ENCODE results near the gene TMEM165. TPM values are rescaled to one million over a fixed set of nuclear protein-coding genes. Genes with fewer than 3 reads are reported as not detected.

Gene TMEM165
- total RNA-seq, 5 donors from 2014 or later (not counting 1 experiment from before 2014, with no cell fraction given): 48.5 to 65.0 (median 56.8) TPM

DNA sequence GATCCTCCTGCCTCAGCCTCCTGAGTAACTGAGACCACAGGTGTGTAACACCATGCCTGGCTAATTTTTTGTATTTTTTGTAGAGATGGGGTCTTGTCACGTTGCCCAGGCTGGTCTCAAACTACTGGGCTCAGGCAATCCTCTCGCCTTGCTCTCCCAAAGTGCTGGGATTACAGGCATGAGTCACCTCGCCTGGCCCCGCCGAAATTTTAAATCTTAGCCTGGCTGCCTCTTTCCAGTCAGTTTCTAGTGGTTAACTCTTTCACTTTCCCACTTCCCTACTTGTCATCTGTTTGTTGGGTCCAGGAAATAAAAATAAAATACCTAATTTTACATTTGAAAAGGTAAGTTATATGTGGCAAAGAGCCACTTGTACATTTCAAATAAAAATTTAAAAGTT lies 62.4 kb downstream of the TMEM165 start:
- no peaks in the 10 kb centered on the region for H3K9me3 ChIP-seq
- no peaks in the 10 kb centered on the region for H3K4me1 Mint-ChIP-seq
- POLR2A ChIA-PET: no interaction called here

DNA sequence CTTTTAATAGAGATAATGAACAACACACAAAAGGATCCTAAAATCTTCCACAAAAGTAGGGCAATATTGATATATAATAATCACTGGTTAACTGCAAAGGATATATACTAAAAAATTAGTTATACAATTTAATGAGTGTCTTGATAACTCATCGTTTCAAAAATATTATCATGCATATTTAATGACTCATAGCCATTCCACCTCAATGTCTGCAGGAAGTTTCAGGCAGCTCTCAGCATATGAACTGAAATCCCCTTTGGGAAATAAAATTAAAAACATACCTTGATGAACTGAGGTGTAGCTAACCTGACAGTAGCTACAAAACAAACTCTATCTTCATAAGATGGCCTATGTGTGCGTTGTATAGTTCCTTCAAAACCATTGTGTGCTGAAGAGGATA lies 62.9 kb downstream of the TMEM165 start:
- CTCF ChIA-PET: no interaction called here
- Histone ChIP-seq H3K36me3 (ENCODE audit: control insufficient read depth in 2 of 2, extremely low read depth in 1 of 2, insufficient read depth in 1 of 2, low read length in 1 of 2) (peaks cover 0 to 5% of the 10 kb centered on the region in 2 donors), H3K4me1 (ENCODE audit: control insufficient read depth in 1 of 2, extremely low read depth in 1 of 2, insufficient read depth in 2 of 2, low read length in 2 of 2) (no peaks in the 10 kb centered on the region), H3K27ac (ENCODE audit: low read length) (no peak overlapping the region), H3K4me3 (ENCODE audit: control insufficient read depth in 1 of 2, extremely low read depth in 1 of 2, low read length in 1 of 2) (no peak overlapping the region), H3K9me3 (no peaks in the 10 kb centered on the region), H3K27me3 (replicated peaks in 1 of 2; ENCODE audit: control insufficient read depth in 2 of 2, extremely low read depth in 1 of 2, insufficient read depth in 2 of 2, low read length in 1 of 2) (no peaks in the 10 kb centered on the region)
- Mint-ChIP-seq H3K9me3 (no peaks in the 10 kb centered on the region), H3K27ac (no peak overlapping the region), H3K36me3 (peaks cover 34% of the 10 kb centered on the region), H3K4me3 (no peak overlapping the region), H3K27me3 (no peaks in the 10 kb centered on the region), H3K4me1 (no peaks in the 10 kb centered on the region)
- POLR2A ChIA-PET: no interaction called here
- DNase-seq: no peak
- WGBS (ENCODE audit: insufficient coverage): no CpG with 5 or more reads among the region's 2 CpGs
- ATAC-seq (replicated peaks in 1 of 4): no peak

More for the DNA sequence above, 62.4 kb downstream of the TMEM165 start:
- H3K4me3 Mint-ChIP-seq: no peak overlapping the region
- no peak overlapping the region for H3K27ac Mint-ChIP-seq
- ATAC-seq (replicated peaks in 1 of 4): no peak
- no peaks in the 10 kb centered on the region for H3K9me3 Mint-ChIP-seq
- 100% methylated on average over 2 of the region's 5 CpGs for WGBS (ENCODE audit: insufficient coverage)
- Histone ChIP-seq H3K27me3 (replicated peaks in 1 of 2; ENCODE audit: control insufficient read depth in 2 of 2, extremely low read depth in 1 of 2, insufficient read depth in 2 of 2, low read length in 1 of 2) (no peaks in the 10 kb centered on the region), H3K36me3 (ENCODE audit: control insufficient read depth in 2 of 2, extremely low read depth in 1 of 2, insufficient read depth in 1 of 2, low read length in 1 of 2) (peaks cover 0 to 5% of the 10 kb centered on the region in 2 donors), H3K4me1 (ENCODE audit: control insufficient read depth in 1 of 2, extremely low read depth in 1 of 2, insufficient read depth in 2 of 2, low read length in 2 of 2) (no peaks in the 10 kb centered on the region), H3K27ac (ENCODE audit: low read length) (no peak overlapping the region), H3K4me3 (ENCODE audit: control insufficient read depth in 1 of 2, extremely low read depth in 1 of 2, low read length in 1 of 2) (no peak overlapping the region)
- CTCF ChIA-PET: no interaction called here
- peaks cover 34% of the 10 kb centered on the region for H3K36me3 Mint-ChIP-seq
- no peak for DNase-seq
- H3K27me3 Mint-ChIP-seq: no peaks in the 10 kb centered on the region

DNA sequence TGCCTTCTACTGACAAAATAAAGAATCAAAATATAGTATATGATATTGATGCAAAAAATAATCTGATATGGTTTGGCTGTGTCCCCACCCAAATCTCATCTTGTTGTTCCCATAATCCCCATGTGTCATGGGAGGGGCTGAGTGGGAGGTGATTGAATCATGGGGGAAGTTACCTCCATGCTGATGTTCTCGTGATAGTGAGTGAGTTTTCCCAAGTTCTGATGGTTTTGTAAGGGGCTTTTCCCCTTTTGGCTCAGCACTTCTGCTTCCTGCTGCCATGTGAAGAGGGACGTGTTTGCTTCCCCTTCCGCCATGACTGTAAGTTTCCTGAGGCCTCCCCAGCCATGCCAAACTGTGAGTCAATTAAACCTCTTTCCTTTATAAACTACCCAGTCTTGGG lies 70.2 kb downstream of the TMEM165 start:
- no peaks in the 10 kb centered on the region for H3K4me1 Mint-ChIP-seq
- POLR2A ChIA-PET: no interaction called here
- peaks cover 34% of the 10 kb centered on the region for H3K36me3 Mint-ChIP-seq

DNA sequence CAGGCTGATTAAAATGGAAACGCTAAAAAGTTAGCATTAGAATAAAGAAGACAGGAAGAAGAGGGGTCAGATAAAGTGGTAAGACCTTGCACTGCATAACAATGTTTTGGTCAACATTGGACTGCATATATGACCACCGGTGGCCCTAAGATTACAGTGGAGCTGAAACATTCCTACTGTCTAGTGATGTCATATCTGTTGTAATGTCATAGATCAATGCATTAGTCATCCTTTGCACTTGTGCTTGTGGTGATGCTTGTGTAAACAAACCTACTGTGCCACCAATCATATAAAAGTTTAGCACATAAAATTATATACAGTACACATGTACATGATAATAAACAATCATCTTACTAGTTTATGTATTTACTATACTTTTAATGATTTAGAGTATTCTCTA lies 73.0 kb downstream of the TMEM165 start:
- 100% methylated on average over 1 of the region's 2 CpGs for WGBS (ENCODE audit: insufficient coverage)
- H3K36me3 Mint-ChIP-seq: peaks cover 28% of the 10 kb centered on the region
- peaks cover 0 to 36% of the 10 kb centered on the region in 2 donors for H3K36me3 ChIP-seq (ENCODE audit: control insufficient read depth in 2 of 2, extremely low read depth in 1 of 2, insufficient read depth in 1 of 2, low read length in 1 of 2)
- H3K4me1 Mint-ChIP-seq: no peaks in the 10 kb centered on the region
- no peak overlapping the region for H3K27ac Mint-ChIP-seq
- no peak for DNase-seq
- H3K9me3 Mint-ChIP-seq: peaks cover 0 to 8% (median 3%) of the 10 kb centered on the region in 3 donors
- H3K4me3 Mint-ChIP-seq: no peak overlapping the region
- ATAC-seq (replicated peaks in 1 of 4): no peak
- ChIA-PET POLR2A (no interaction called here), CTCF (no interaction called here)
- no peaks in the 10 kb centered on the region for H3K4me1 ChIP-seq (ENCODE audit: control insufficient read depth in 1 of 2, extremely low read depth in 1 of 2, insufficient read depth in 2 of 2, low read length in 2 of 2)
- H3K27ac ChIP-seq (ENCODE audit: low read length): no peak overlapping the region
- H3K27me3 Mint-ChIP-seq: no peaks in the 10 kb centered on the region
- H3K9me3 ChIP-seq: no peaks in the 10 kb centered on the region
- no peaks in the 10 kb centered on the region for H3K27me3 ChIP-seq (replicated peaks in 1 of 2; ENCODE audit: control insufficient read depth in 2 of 2, extremely low read depth in 1 of 2, insufficient read depth in 2 of 2, low read length in 1 of 2)
- H3K4me3 ChIP-seq (ENCODE audit: control insufficient read depth in 1 of 2, extremely low read depth in 1 of 2, low read length in 1 of 2): no peak overlapping the region

More for the DNA sequence above, 70.2 kb downstream of the TMEM165 start:
- DNase-seq (no peak), ATAC-seq (replicated peaks in 1 of 4) (no peak)
- WGBS (ENCODE audit: insufficient coverage): 100% methylated on average over 1 of the region's 3 CpGs
- Histone ChIP-seq H3K4me3 (ENCODE audit: control insufficient read depth in 1 of 2, extremely low read depth in 1 of 2, low read length in 1 of 2) (no peak overlapping the region), H3K27me3 (replicated peaks in 1 of 2; ENCODE audit: control insufficient read depth in 2 of 2, extremely low read depth in 1 of 2, insufficient read depth in 2 of 2, low read length in 1 of 2) (no peaks in the 10 kb centered on the region), H3K4me1 (ENCODE audit: control insufficient read depth in 1 of 2, extremely low read depth in 1 of 2, insufficient read depth in 2 of 2, low read length in 2 of 2) (no peaks in the 10 kb centered on the region), H3K27ac (ENCODE audit: low read length) (no peak overlapping the region), H3K36me3 (ENCODE audit: control insufficient read depth in 2 of 2, extremely low read depth in 1 of 2, insufficient read depth in 1 of 2, low read length in 1 of 2) (peaks cover 0 to 30% of the 10 kb centered on the region in 2 donors), H3K9me3 (no peaks in the 10 kb centered on the region)
- CTCF ChIA-PET: interaction anchor here in 1 of 2 donors (0.6 kb wide), 1 partner anchor 28 kb away, joined by 3 read pairs; no protein-coding TSS in a partner anchor
- Mint-ChIP-seq H3K9me3 (peaks cover 0 to 8% (median 3%) of the 10 kb centered on the region in 3 donors), H3K4me3 (no peak overlapping the region), H3K27me3 (no peaks in the 10 kb centered on the region), H3K27ac (no peak overlapping the region)

DNA sequence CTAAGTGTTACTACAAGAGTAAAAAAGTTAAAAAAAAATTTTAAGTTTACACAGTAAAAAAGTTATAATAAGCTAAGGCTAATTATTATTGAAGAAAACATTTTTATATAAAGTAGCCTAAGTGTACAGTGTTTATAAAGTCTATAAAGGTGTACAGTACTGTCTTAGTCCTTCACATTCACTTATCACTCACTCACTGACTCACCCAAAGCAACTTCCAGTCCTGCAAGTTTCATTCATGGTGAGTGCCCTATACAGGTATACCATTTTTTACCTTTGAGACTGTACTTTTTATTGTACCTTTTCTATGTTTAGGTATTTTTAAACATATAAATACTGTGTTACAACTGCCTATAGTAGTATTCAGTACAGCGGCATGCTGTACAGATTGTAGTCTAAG lies 74.2 kb downstream of the TMEM165 start:
- Histone ChIP-seq H3K4me3 (ENCODE audit: control insufficient read depth in 1 of 2, extremely low read depth in 1 of 2, low read length in 1 of 2) (no peak overlapping the region), H3K27me3 (replicated peaks in 1 of 2; ENCODE audit: control insufficient read depth in 2 of 2, extremely low read depth in 1 of 2, insufficient read depth in 2 of 2, low read length in 1 of 2) (no peaks in the 10 kb centered on the region), H3K36me3 (ENCODE audit: control insufficient read depth in 2 of 2, extremely low read depth in 1 of 2, insufficient read depth in 1 of 2, low read length in 1 of 2) (peaks cover 0 to 40% of the 10 kb centered on the region in 2 donors), H3K9me3 (no peaks in the 10 kb centered on the region), H3K4me1 (ENCODE audit: control insufficient read depth in 1 of 2, extremely low read depth in 1 of 2, insufficient read depth in 2 of 2, low read length in 2 of 2) (no peaks in the 10 kb centered on the region), H3K27ac (ENCODE audit: low read length) (no peak overlapping the region)
- no peak for DNase-seq
- no peak for ATAC-seq (replicated peaks in 1 of 4)
- ChIA-PET POLR2A (interaction anchor here in 1 of 2 donors (0.6 kb wide), 1 partner anchor 31 kb away, joined by 5 read pairs; no protein-coding TSS in a partner anchor), CTCF (interaction anchor here in 1 of 2 donors (0.6 kb wide), 1 partner anchor 1580 kb away, joined by 3 read pairs; no protein-coding TSS in a partner anchor)
- H3K27me3 Mint-ChIP-seq: no peaks in the 10 kb centered on the region
- peaks cover 0 to 8% (median 3%) of the 10 kb centered on the region in 3 donors for H3K9me3 Mint-ChIP-seq
- no peak overlapping the region for H3K4me3 Mint-ChIP-seq
- H3K27ac Mint-ChIP-seq: no peak overlapping the region
- H3K4me1 Mint-ChIP-seq: no peaks in the 10 kb centered on the region
- H3K36me3 Mint-ChIP-seq: peaks cover 30% of the 10 kb centered on the region
- no CpG with 5 or more reads among the region's 1 CpG for WGBS (ENCODE audit: insufficient coverage)

Other genes with a start within 250 kb of the TMEM165 start
- gene SRD5A3, start 49.7 kb upstream of the TMEM165 start, total RNA-seq: 1 to 10 TPM; 3.6 to 6.8 (median 4.1) TPM
- 10 to 100 TPM in 4 of 5 donors, 1 to 10 TPM in 1; 9.5 to 16.0 (median 11.6) TPM for gene CLOCK, start 151.0 kb downstream of the TMEM165 start, total RNA-seq
- gene PDCL2, start 196.3 kb downstream of the TMEM165 start, total RNA-seq: not detected
- 1 to 10 TPM in 1 of 5 donors, under 1 TPM in 2, not detected in 2; 0.72 to 1.4 (median 0.93) TPM for gene NMU, start 240.3 kb downstream of the TMEM165 start, total RNA-seq